ENCODE results near the gene BICRAL.
A peak's percentile ranks its signal among the peaks of the same experiment; 100 is the strongest.
"Not testable (repeated sequence)": the region's sequence is repeated elsewhere in the genome, so short reads cannot be mapped to it uniquely, and the experiment has no call there.

The BICRAL gene

DNA sequence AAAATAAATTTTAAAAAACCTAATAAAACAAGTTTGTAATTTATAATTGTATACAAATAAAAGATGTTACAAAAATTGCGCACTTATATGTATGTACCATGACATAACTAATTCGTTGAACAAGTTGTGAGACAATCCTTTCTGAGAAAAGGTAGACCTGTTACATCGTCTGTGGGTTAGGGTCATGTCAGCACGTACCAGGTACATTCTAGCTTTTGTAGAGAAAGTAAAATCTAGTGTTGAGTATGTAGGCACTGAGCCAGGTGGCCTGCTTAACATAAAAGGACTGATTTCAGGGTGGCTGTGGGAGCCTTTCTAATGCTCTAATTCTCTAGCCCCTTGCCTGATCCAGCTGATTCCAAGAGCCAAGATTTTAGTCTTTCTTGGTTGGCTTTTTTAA lies 108.0 kb downstream of the BICRAL start:
- H3K9ac ChIP-seq (ENCODE audit: low read length) = peak overlapping the region; percentile 81
- H3F3A ChIP-seq (ENCODE audit: insufficient read depth) = peaks cover 42% of the 10 kb centered on the region
- H3K9me3 ChIP-seq (ENCODE audit: insufficient read depth, low read length) = no peaks in the 10 kb centered on the region
- no peaks in the 10 kb centered on the region for H3K79me2 ChIP-seq (ENCODE audit: insufficient read depth, low read length)
- H3K27ac ChIP-seq (ENCODE audit: low read depth, low read length) = peak overlapping the region; percentile 80
- H3K4me2 ChIP-seq (ENCODE audit: low read depth, low read length, poor library complexity, severe bottlenecking) = peak overlapping the region; percentile 77
- H3K4me3 ChIP-seq (ENCODE audit: insufficient read depth, low read length, poor library complexity, severe bottlenecking) = peak overlapping the region; percentile 65
- no peaks in the 10 kb centered on the region for H3K27me3 ChIP-seq (ENCODE audit: low read length)
- no peaks in the 10 kb centered on the region for H4K20me1 ChIP-seq (ENCODE audit: low read depth, low read length)
- no peak for TF ChIP-seq EZH2phosphoT487 (conservative IDR thresholded peaks at IDR 0.05; ENCODE audit: low read length)
- TF ChIP-seq, protein P1, sequence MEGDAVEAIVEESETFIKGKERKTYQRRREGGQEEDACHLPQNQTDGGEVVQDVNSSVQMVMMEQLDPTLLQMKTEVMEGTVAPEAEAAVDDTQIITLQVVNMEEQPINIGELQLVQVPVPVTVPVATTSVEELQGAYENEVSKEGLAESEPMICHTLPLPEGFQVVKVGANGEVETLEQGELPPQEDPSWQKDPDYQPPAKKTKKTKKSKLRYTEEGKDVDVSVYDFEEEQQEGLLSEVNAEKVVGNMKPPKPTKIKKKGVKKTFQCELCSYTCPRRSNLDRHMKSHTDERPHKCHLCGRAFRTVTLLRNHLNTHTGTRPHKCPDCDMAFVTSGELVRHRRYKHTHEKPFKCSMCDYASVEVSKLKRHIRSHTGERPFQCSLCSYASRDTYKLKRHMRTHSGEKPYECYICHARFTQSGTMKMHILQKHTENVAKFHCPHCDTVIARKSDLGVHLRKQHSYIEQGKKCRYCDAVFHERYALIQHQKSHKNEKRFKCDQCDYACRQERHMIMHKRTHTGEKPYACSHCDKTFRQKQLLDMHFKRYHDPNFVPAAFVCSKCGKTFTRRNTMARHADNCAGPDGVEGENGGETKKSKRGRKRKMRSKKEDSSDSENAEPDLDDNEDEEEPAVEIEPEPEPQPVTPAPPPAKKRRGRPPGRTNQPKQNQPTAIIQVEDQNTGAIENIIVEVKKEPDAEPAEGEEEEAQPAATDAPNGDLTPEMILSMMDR (IDR thresholded peaks at IDR 0.05; ENCODE audit: insufficient read depth, low read length, poor library complexity, severe bottlenecking) = no peak
- no peaks in the 10 kb centered on the region for H3K9me2 ChIP-seq (replicated peaks; ENCODE audit: insufficient read depth, low read length)
- peaks cover 8% of the 10 kb centered on the region; the same call in 1 of the 2 replicates for H3K36me3 ChIP-seq (ENCODE audit: low read length)
- no peak overlapping the region for H2AFZ ChIP-seq (ENCODE audit: low read depth, low read length, severe bottlenecking)

DNA sequence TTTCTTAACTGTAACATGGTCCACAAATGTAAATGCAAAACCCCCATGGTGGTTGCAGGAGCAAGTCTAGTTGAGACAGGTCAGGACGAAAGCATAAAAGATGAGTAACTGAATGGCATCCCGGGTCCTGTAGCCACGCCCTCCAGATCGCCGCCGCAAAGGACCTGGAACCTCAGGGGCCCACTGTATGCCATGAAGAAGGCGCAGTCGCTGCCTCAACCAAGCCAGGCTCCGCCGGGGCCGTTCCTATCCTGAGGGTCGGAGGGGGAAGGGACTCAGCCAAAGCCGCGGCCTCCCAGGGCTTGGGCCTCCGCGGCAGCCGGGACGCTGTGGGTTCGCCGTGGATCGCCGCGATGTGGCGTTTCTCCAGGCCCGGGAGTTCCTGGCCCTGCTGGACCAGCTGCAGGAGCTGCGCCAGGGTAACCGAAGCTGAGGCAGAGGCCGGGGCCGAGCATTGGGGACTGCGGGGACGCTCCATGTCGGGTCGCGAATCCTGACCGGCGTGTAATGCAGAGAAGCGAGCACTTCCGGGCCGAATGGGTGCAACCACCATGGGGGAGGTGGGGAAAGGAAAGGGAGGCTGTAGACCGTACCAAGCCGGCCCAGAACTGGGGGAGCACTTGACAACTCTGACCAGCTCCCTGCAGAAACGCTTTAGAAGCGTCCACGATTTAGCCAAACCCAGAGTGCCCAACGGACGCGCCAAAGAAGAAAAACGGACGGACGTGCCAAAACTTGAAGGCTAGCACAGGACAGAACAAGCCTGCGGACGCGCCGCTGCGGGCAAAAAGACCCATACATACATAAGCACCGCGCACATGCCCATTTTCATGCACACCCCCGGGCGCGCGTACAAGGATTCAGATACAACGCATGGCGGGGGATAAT lies 108.7 kb downstream of the BICRAL start:
- Histone ChIP-seq H3K9me2 (replicated peaks; ENCODE audit: insufficient read depth, low read length) (no peaks in the 10 kb centered on the region), H3F3A (ENCODE audit: insufficient read depth) (peaks cover 43% of the 10 kb centered on the region), H3K79me2 (ENCODE audit: insufficient read depth, low read length) (no peaks in the 10 kb centered on the region), H2AFZ (ENCODE audit: low read depth, low read length, severe bottlenecking) (peak overlapping the region; percentile 72), H3K27ac (ENCODE audit: low read depth, low read length) (peak overlapping the region; percentile 80), H3K27me3 (ENCODE audit: low read length) (no peaks in the 10 kb centered on the region), H3K9ac (ENCODE audit: low read length) (peak overlapping the region; percentile 81), H4K20me1 (ENCODE audit: low read depth, low read length) (no peaks in the 10 kb centered on the region), H3K9me3 (ENCODE audit: insufficient read depth, low read length) (no peaks in the 10 kb centered on the region), H3K4me2 (ENCODE audit: low read depth, low read length, poor library complexity, severe bottlenecking) (peak overlapping the region; percentile 77), H3K36me3 (ENCODE audit: low read length) (peaks cover 5% of the 10 kb centered on the region; the same call in 1 of the 2 replicates), H3K4me3 (ENCODE audit: insufficient read depth, low read length, poor library complexity, severe bottlenecking) (peak overlapping the region; percentile 65)
- TF ChIP-seq, protein P1 (IDR thresholded peaks at IDR 0.05; ENCODE audit: insufficient read depth, low read length, poor library complexity, severe bottlenecking) = no peak
- no peak for TF ChIP-seq EZH2phosphoT487 (conservative IDR thresholded peaks at IDR 0.05; ENCODE audit: low read length)

DNA sequence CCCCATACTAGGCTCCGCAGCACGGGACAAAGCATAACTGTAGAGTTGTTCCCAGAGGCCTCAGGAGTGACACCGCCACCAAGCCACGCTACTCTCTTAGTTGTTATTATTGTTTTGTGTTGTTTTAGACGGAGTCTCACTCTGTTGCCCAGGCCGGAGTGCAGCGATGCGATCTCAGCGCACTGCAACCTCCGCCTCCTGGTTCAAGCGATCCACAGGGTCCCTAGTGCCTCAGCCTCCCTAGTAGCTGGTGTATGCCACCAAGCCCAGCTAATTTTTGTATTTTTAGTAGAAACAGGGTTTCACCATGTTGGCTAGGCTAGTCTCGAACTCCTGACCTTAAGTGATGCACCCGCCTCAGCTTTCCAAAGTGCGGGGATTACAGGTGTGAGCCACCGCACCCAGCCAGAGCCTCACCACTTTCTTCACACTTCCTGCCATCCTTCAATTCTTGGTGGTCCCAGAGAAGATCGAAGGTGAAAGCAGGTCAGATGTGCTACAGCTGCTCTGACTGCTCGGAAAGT lies 109.4 kb downstream of the BICRAL start:
- peak overlapping the region; percentile 80 for H3K27ac ChIP-seq (ENCODE audit: low read depth, low read length)

DNA sequence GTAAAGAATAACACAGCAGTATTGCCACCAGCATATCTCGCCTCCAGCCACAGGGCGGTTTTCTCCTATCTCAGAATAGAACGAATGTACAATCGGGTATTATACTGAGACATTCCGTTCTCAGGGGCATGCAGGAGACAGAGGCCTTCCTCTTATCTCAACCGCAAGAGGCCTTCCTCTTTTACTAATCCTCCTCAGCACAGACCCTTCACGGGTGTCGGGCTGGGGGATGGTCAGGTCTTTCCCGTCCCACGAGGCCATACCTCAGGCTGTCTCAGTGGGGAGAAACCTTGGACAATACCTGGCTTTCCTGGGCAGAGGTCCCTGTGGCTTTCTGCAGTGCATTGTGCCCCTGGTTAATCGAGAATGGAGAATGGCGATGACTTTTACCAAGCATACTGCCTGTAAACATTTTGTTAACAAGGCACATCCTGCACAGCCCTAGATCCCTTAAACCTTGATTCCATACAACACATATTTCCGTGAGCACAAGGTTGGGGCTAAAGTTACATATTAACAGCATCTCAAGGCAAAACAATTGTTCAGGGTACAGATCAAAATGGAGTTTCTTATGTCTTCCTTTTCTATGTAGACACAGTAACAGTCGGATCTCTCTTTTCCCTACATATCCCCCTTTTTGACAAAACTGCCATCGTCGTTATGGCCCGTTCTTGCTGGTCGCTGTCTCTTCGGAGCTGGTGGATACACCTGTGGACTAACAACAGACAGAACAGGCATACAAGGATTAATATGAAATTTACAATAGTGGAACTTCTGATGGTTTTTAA lies 112.4 kb downstream of the BICRAL start:
- not testable (repeated sequence) for H3K36me3 ChIP-seq (ENCODE audit: low read length); H3K9me2 ChIP-seq (replicated peaks; ENCODE audit: insufficient read depth, low read length); H3K27me3 ChIP-seq (ENCODE audit: low read length); H3K9me3 ChIP-seq (ENCODE audit: insufficient read depth, low read length); H4K20me1 ChIP-seq (ENCODE audit: low read depth, low read length); H3K79me2 ChIP-seq (ENCODE audit: insufficient read depth, low read length)
- peak overlapping the region; percentile 89 for H3K27ac ChIP-seq (ENCODE audit: low read depth, low read length)
- H3F3A ChIP-seq (ENCODE audit: insufficient read depth) = peaks cover 38% of the 10 kb centered on the region
- H3K9ac ChIP-seq (ENCODE audit: low read length) = peak overlapping the region; percentile 53
- H3K4me2 ChIP-seq (ENCODE audit: low read depth, low read length, poor library complexity, severe bottlenecking) = peak overlapping the region; percentile 63
- H3K4me3 ChIP-seq (ENCODE audit: insufficient read depth, low read length, poor library complexity, severe bottlenecking) = peak overlapping the region; percentile 16
- peak overlapping the region; percentile 80 for H2AFZ ChIP-seq (ENCODE audit: low read depth, low read length, severe bottlenecking)

More for the DNA sequence above, 109.4 kb downstream of the BICRAL start:
- H3K4me3 ChIP-seq (ENCODE audit: insufficient read depth, low read length, poor library complexity, severe bottlenecking) = peak overlapping the region; percentile 65
- peak overlapping the region; percentile 72 for H2AFZ ChIP-seq (ENCODE audit: low read depth, low read length, severe bottlenecking)
- no peaks in the 10 kb centered on the region for H3K27me3 ChIP-seq (ENCODE audit: low read length)
- no peaks in the 10 kb centered on the region for H3K9me2 ChIP-seq (replicated peaks; ENCODE audit: insufficient read depth, low read length)
- H3K9me3 ChIP-seq (ENCODE audit: insufficient read depth, low read length) = no peaks in the 10 kb centered on the region
- H3K9ac ChIP-seq (ENCODE audit: low read length) = peak overlapping the region; percentile 81
- no peaks in the 10 kb centered on the region for H3K36me3 ChIP-seq (ENCODE audit: low read length)
- peak overlapping the region; percentile 77 for H3K4me2 ChIP-seq (ENCODE audit: low read depth, low read length, poor library complexity, severe bottlenecking)
- no peaks in the 10 kb centered on the region for H3K79me2 ChIP-seq (ENCODE audit: insufficient read depth, low read length)
- H3F3A ChIP-seq (ENCODE audit: insufficient read depth) = peaks cover 38% of the 10 kb centered on the region
- TF ChIP-seq, protein P1 (IDR thresholded peaks at IDR 0.05; ENCODE audit: insufficient read depth, low read length, poor library complexity, severe bottlenecking) = no peak
- no peak for TF ChIP-seq EZH2phosphoT487 (conservative IDR thresholded peaks at IDR 0.05; ENCODE audit: low read length)
- no peaks in the 10 kb centered on the region for H4K20me1 ChIP-seq (ENCODE audit: low read depth, low read length)
